HG02588 (cell line): ENCODE data around the gene CNGA3.

ENCODE experiments used
- ATAC-seq: cut with Tn5 transposase; IDR thresholded peaks from one replicate; pipeline ENCODE4 v1.9.1; 2021; ENCODE audit warnings: mild to moderate bottlenecking, moderate library complexity; ENCODE audit not compliant: unreplicated experiment

CNGA3 gene

GRCh38 chr2:98438190-98439133 lies 92.2 kb downstream of the CNGA3 start:
- ATAC-seq: no peak

- no peak for ATAC-seq
These were observed 95.6 kb downstream of the CNGA3 start for GRCh38 chr2:98441706-98442450.

GRCh38 chr2:98442488-98442887 lies 96.2 kb downstream of the CNGA3 start:
- no peak for ATAC-seq

GRCh38 chr2:98444436-98445176 lies 98.3 kb downstream of the CNGA3 start, which contains the start of gene INPP4A:
Gene INPP4A (plus strand): TSS chr2:98444858. CDS start chr2:98520049, 75,191 bp downstream.
- ATAC-seq: peak; percentile 78

GRCh38 chr2:98445177-98445682 lies 99.0 kb downstream of the CNGA3 start:
- ATAC-seq: peak; percentile 38

- ATAC-seq: no peak
These were observed 99.7 kb downstream of the CNGA3 start for GRCh38 chr2:98445683-98446581.

GRCh38 chr2:98446850-98447249 lies 100.6 kb downstream of the CNGA3 start:
- ATAC-seq: no peak
